ENCODE measurements around the gene OGT.

DNA sequence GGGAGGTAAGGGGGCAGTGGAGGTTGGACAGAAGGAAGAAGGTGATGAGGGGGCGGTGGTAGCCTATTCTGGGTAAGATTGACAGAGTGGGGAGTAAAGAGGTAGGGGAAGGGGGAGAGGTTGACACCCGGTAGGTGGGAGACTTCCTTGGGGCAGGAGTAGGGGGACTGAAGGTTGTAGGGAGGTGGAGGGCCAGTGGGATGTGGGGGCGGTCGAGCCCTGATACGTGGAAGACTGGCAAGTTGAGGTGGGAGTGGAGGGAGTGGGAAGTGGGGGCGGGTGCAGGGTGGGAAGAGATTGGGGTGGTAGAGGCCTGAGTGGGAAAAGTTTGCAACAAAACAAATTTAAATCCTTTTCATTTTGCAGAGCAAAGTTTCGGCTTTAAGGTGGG is 47.1 kb downstream of the OGT start:
- TF ChIP-seq CTCF (IDR thresholded peaks at IDR 0.05) (no peak), POLR2AphosphoS5 (IDR thresholded peaks at IDR 0.05; ENCODE audit: low read depth, low read length) (no peak), REST (IDR thresholded peaks at IDR 0.05; ENCODE audit: insufficient read depth in 1 of 2, low read depth in 2 of 2, low read length in 1 of 2) (no peak), TCF7L2 (IDR thresholded peaks at IDR 0.05; ENCODE audit: low read depth, low read length) (no peak)

Data from Panc1 (cell line).